K562 (cell line): ENCODE results near the gene PRM2. TPM values are rescaled to one million over a fixed set of nuclear protein-coding genes. Genes with fewer than 3 reads are reported as not detected.

Experiments used
- BACH1 ChIP-seq: fragments of 200-800 bp; sonication (Bioruptor generic); IDR thresholded peaks from 2 replicates; pipeline ENCODE4 v1.6.1; 2016; ENCODE audit warnings: missing genetic modification characterization, missing compliant biosample characterization
- BRF1 ChIP-seq: IDR thresholded peaks from 3 replicates; pipeline ENCODE4 v1.6.1; 2011; ENCODE audit warnings: borderline replicate concordance, mild to moderate bottlenecking; ENCODE audit not compliant: insufficient read length; ENCODE audit errors: extremely low read depth
- IFI16 ChIP-seq: fragments of 250-450 bp; sonication (Bioruptor Pico); IDR thresholded peaks from 2 replicates; pipeline ENCODE4 v2.1.2; 2022; ENCODE audit warnings: mild to moderate bottlenecking, inconsistent platforms
- JUNB ChIP-seq: fragments of 450-650 bp; formaldehyde crosslinking; conservative IDR thresholded peaks from 2 replicates; pipeline ENCODE4 v1.4.0; 2020; ENCODE audit warnings: mild to moderate bottlenecking
- NEUROD1 ChIP-seq: fragments of 150-350 bp; IDR thresholded peaks from 2 replicates; pipeline ENCODE4 v1.6.1; 2014; ENCODE audit warnings: borderline replicate concordance, low read length, low read depth; ENCODE audit not compliant: partially characterized antibody
- PHF8 ChIP-seq: fragments of 200-600 bp; sonication (generic); IDR thresholded peaks from 2 replicates; pipeline ENCODE4 v1.6.1; 2012; ENCODE audit warnings: mixed run types, mild to moderate bottlenecking, inconsistent platforms, low read length, moderate library complexity, borderline replicate concordance
- SMAD3 ChIP-seq: fragments of 450-650 bp; formaldehyde crosslinking; conservative IDR thresholded peaks from 2 replicates; pipeline ENCODE4 v1.4.0; 2020; ENCODE audit warnings: mild to moderate bottlenecking
- SMARCE1 ChIP-seq: fragments of 450-650 bp; IDR thresholded peaks from 2 replicates; pipeline ENCODE4 v1.7.1; 2016; ENCODE audit warnings: mild to moderate bottlenecking
- ZNF778 ChIP-seq: fragments of 450-650 bp; formaldehyde crosslinking; IDR thresholded peaks from 2 replicates; pipeline ENCODE4 v1.4.0; 2020; ENCODE audit warnings: mild to moderate bottlenecking, moderate library complexity
- polyA plus RNA-seq, 8 experiments: library from polyadenylated mRNA; depleted of rRNA in 4 of 8; stranded (reverse) in 5 of 8; unstranded in 3 of 8; fragments of >200 nt; fragmentation: Nextera tagmentation in 2 of 8; fragmentation: Illumina TruSeq in 1 of 8; extraction: Ambion mirVana in 2 of 8; extraction: Trizol in 1 of 8; gene quantifications; 2 replicates each; pipeline versions ENCODE4 v1.2.1 to v1.2.3, GENCODE V29; 2011 to 2014; ENCODE audit warnings: inconsistent platforms in 1 of 8, missing spikeins in 1 of 8
- total RNA-seq, 7 experiments: library from RNA; depleted of rRNA in 6 of 7; stranded (reverse); fragments of >200 nt in 6 of 7; fragmentation: Illumina TruSeq in 2 of 7; extraction: Trizol in 2 of 7; gene quantifications; 2 replicates each; pipeline versions ENCODE4 v1.2.1 to v1.2.3, GENCODE V29; 2011 to 2021; ENCODE audit warnings: low replicate concordance in 1 of 7
- TF ChIP-seq, protein P1 (sequence below), 2 experiments: fragments of 450-650 bp; formaldehyde crosslinking in 1 of 2; IDR thresholded peaks; 2 replicates each; pipeline versions ENCODE4 v1.4.0 to v1.6.1; 2014 to 2020; ENCODE audit warnings: mild to moderate bottlenecking in 2 of 2, borderline replicate concordance in 1 of 2, low read depth in 1 of 2
- TF ChIP-seq, protein P2 (sequence below): fragments of 450-650 bp; IDR thresholded peaks from one replicate; pipeline ENCODE4 v1.6.1; 2018; ENCODE audit warnings: mild to moderate bottlenecking, moderate library complexity; ENCODE audit not compliant: partially characterized antibody
- TF ChIP-seq, protein P3 (sequence below): sonication (generic); formaldehyde crosslinking; IDR thresholded peaks from 2 replicates; pipeline ENCODE4 v1.8.0; 2022; ENCODE audit warnings: mild to moderate bottlenecking, missing genetic modification reagents

The PRM2 gene
- total and polyA plus RNA-seq, 9 of the 15 experiments (the other 6 are each of a cell fraction or from before 2014, with no cell fraction given), result not detected

DNA sequence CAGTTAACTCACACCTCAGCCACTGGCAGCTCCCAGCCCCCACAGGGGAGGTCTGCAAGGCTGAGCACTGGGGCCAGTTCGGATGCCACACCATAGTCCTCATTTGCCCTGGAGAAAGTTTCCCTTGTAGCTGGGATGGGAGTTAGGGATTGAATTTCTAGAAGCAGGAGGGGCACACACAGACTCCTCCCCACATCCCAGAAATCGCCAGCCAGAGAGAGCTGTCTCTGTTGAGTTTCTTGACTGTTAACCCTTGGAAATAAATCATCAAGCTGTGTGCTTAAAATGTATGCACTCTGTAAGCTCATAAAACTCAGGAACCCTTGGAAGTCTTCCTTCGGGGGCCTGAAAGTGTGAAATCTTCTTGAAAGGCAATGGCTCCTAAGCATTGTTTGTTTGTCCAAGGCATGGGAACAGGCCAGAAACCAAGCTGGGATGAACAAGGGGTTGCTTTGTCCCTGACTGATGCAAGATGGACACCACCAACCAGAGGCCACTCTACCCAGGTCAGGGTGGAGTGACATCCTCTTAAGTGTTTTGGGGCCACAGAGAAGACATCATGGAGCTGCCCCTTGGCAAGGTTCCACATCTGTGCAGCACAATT lies 2.5 kb downstream of the PRM2 start (continued):
- TF ChIP-seq, protein P1, sequence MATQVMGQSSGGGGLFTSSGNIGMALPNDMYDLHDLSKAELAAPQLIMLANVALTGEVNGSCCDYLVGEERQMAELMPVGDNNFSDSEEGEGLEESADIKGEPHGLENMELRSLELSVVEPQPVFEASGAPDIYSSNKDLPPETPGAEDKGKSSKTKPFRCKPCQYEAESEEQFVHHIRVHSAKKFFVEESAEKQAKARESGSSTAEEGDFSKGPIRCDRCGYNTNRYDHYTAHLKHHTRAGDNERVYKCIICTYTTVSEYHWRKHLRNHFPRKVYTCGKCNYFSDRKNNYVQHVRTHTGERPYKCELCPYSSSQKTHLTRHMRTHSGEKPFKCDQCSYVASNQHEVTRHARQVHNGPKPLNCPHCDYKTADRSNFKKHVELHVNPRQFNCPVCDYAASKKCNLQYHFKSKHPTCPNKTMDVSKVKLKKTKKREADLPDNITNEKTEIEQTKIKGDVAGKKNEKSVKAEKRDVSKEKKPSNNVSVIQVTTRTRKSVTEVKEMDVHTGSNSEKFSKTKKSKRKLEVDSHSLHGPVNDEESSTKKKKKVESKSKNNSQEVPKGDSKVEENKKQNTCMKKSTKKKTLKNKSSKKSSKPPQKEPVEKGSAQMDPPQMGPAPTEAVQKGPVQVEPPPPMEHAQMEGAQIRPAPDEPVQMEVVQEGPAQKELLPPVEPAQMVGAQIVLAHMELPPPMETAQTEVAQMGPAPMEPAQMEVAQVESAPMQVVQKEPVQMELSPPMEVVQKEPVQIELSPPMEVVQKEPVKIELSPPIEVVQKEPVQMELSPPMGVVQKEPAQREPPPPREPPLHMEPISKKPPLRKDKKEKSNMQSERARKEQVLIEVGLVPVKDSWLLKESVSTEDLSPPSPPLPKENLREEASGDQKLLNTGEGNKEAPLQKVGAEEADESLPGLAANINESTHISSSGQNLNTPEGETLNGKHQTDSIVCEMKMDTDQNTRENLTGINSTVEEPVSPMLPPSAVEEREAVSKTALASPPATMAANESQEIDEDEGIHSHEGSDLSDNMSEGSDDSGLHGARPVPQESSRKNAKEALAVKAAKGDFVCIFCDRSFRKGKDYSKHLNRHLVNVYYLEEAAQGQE (IDR thresholded peaks at IDR 0.05; ENCODE audit: borderline replicate concordance), result no peak
- TF ChIP-seq, protein P1 (CRISPR knock-in tag; IDR thresholded peaks at IDR 0.05; ENCODE audit: low read depth), result no peak
- TF ChIP-seq PHF8 (no peak), BRF1 (no peak), NEUROD1 (no peak), IFI16 (CRISPR knock-in tag) (no peak), BACH1 (no peak), SMARCE1 (no peak), SMAD3 (CRISPR knock-in tag) (no peak), JUNB (CRISPR knock-in tag) (no peak), ZNF778 (no peak)
- TF ChIP-seq, protein P2, sequence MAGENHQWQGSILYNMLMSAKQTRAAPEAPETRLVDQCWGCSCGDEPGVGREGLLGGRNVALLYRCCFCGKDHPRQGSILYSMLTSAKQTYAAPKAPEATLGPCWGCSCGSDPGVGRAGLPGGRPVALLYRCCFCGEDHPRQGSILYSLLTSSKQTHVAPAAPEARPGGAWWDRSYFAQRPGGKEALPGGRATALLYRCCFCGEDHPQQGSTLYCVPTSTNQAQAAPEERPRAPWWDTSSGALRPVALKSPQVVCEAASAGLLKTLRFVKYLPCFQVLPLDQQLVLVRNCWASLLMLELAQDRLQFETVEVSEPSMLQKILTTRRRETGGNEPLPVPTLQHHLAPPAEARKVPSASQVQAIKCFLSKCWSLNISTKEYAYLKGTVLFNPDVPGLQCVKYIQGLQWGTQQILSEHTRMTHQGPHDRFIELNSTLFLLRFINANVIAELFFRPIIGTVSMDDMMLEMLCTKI, result no peak
- TF ChIP-seq, protein P3, sequence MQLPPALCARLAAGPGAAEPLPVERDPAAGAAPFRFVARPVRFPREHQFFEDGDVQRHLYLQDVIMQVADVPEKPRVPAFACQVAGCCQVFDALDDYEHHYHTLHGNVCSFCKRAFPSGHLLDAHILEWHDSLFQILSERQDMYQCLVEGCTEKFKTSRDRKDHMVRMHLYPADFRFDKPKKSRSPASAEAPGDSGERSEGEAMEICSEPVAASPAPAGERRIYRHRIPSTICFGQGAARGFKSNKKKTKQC (CRISPR knock-in tag), result no peak
